Measurements from ENCODE around the gene VPS16.

DNA sequence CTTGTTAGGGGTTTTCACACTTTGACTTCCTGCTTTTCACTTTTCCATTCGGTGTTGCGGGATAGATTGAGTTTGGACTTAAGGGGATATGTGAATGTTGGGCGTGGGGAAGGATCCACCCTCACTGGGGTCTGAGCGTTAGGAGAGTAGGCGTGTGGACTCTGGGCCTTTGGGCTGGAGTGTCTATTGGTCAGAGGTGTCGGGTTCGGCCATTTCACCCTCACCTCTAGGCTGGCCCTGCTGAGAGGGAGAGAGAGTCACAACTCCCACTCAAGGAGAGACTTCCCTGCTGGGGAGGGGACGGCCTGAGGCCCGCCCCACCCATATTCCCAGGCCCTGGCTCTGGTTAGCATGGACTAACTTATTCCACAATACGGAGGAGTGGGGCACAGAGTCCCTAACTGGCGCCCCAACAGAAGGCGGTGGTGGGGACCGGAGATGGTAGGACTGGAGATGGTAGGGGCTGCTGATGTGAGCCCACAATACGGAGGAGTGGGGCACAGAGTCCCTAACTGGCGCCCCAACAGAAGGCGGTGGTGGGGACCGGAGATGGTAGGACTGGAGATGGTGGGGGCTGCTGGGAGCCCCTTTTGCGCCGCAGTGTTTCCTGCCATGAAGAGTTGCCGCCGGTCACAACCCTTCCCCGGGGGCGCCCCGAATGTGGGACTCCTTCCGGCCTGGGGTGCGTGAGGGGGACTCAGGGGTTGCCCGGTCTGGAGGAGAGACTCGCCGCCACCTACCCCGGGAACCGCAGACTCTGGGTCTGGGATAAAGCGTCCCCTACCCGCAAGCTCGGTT is 31.3 kb downstream of the VPS16 start:
- TF ChIP-seq, protein P1, sequence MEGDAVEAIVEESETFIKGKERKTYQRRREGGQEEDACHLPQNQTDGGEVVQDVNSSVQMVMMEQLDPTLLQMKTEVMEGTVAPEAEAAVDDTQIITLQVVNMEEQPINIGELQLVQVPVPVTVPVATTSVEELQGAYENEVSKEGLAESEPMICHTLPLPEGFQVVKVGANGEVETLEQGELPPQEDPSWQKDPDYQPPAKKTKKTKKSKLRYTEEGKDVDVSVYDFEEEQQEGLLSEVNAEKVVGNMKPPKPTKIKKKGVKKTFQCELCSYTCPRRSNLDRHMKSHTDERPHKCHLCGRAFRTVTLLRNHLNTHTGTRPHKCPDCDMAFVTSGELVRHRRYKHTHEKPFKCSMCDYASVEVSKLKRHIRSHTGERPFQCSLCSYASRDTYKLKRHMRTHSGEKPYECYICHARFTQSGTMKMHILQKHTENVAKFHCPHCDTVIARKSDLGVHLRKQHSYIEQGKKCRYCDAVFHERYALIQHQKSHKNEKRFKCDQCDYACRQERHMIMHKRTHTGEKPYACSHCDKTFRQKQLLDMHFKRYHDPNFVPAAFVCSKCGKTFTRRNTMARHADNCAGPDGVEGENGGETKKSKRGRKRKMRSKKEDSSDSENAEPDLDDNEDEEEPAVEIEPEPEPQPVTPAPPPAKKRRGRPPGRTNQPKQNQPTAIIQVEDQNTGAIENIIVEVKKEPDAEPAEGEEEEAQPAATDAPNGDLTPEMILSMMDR (conservative IDR thresholded peaks at IDR 0.05; ENCODE audit: low read length): no peak
- no peak for TF ChIP-seq EZH2phosphoT487 (IDR thresholded peaks at IDR 0.05; ENCODE audit: borderline replicate concordance, low read depth, low read length)
